H9 (cell line): ENCODE data around the gene CD151. TPM values are rescaled to one million over a fixed set of nuclear protein-coding genes. Genes with fewer than 3 reads are reported as not detected.

Source experiments
- DNase-seq: peaks from one replicate; pipeline ENCODE4 v3.0.0-alpha.2; 2017
- H2AFZ ChIP-seq: one replicate; pipeline ENCODE4 v1.6.1; 2013; ENCODE audit warnings: mild to moderate bottlenecking, low read length, control low read depth, moderate library complexity
- H2AK5ac ChIP-seq: 2 replicates; pipeline ENCODE4 v1.6.1; 2013; ENCODE audit warnings: low read length, control low read depth, mixed read lengths; ENCODE audit not compliant: insufficient read length
- H2BK120ac ChIP-seq: one replicate; pipeline ENCODE4 v1.6.1; 2013; ENCODE audit warnings: low read depth, mild to moderate bottlenecking, low read length, control low read depth, inconsistent platforms; ENCODE audit not compliant: poor library complexity, severe bottlenecking
- H2BK12ac ChIP-seq: 2 replicates; pipeline ENCODE4 v1.6.1; 2013; ENCODE audit warnings: low read length, control low read depth, mixed read lengths, low read depth; ENCODE audit not compliant: insufficient read length
- H2BK15ac ChIP-seq: 2 replicates; pipeline ENCODE4 v1.6.1; 2013; ENCODE audit warnings: low read depth, low read length, control low read depth
- H2BK20ac ChIP-seq: one replicate; pipeline ENCODE4 v1.6.1; 2013; ENCODE audit warnings: low read depth, mild to moderate bottlenecking, low read length, control low read depth, inconsistent platforms; ENCODE audit not compliant: poor library complexity, severe bottlenecking
- H2BK5ac ChIP-seq: 2 replicates; pipeline ENCODE4 v1.6.1; 2013; ENCODE audit warnings: low read length, control low read depth, mixed read lengths; ENCODE audit not compliant: insufficient read length
- H3K14ac ChIP-seq: 2 replicates; pipeline ENCODE4 v1.6.1; 2013; ENCODE audit warnings: low read length, control low read depth; ENCODE audit not compliant: insufficient read depth
- H3K18ac ChIP-seq: 2 replicates; pipeline ENCODE4 v1.6.1; 2013; ENCODE audit warnings: low read depth, mild to moderate bottlenecking, mixed read lengths, low read length, control low read depth; ENCODE audit not compliant: insufficient read length
- H3K23ac ChIP-seq: 2 replicates; pipeline ENCODE4 v1.6.1; 2013; ENCODE audit warnings: low read length, control low read depth, mixed read lengths, low read depth; ENCODE audit not compliant: insufficient read length
- H3K23me2 ChIP-seq: 2 replicates; pipeline ENCODE4 v1.6.1; 2013; ENCODE audit warnings: low read depth, mild to moderate bottlenecking, mixed read lengths, low read length, control low read depth; ENCODE audit not compliant: insufficient read length, poor library complexity, severe bottlenecking
- H3K27ac ChIP-seq: 2 replicates; pipeline ENCODE4 v1.5.1; 2013; ENCODE audit warnings: low read length, control low read depth, mixed read lengths, low read depth; ENCODE audit not compliant: insufficient read length
- H3K27me3 ChIP-seq: 2 replicates; pipeline ENCODE4 v1.6.1; 2013; ENCODE audit warnings: low read length, control low read depth, inconsistent platforms; ENCODE audit not compliant: insufficient read depth
- H3K4ac ChIP-seq: 2 replicates; pipeline ENCODE4 v1.6.1; 2013; ENCODE audit warnings: low read depth, mild to moderate bottlenecking, control low read depth, inconsistent platforms, low read length, moderate library complexity
- H3K4me1 ChIP-seq: 2 replicates; pipeline ENCODE4 v1.6.1; 2013; ENCODE audit warnings: low read length, control low read depth, inconsistent platforms; ENCODE audit not compliant: insufficient read depth
- H3K4me2 ChIP-seq: 2 replicates; pipeline ENCODE4 v1.6.1; 2013; ENCODE audit warnings: low read length, control low read depth, mixed read lengths; ENCODE audit not compliant: insufficient read length, insufficient read depth
- H3K56ac ChIP-seq: 2 replicates; pipeline ENCODE4 v1.6.1; 2013; ENCODE audit warnings: low read depth, mild to moderate bottlenecking, mixed read lengths, low read length, control low read depth; ENCODE audit not compliant: insufficient read length
- H3K79me1 ChIP-seq: 2 replicates; pipeline ENCODE4 v1.6.1; 2013; ENCODE audit warnings: low read depth, mild to moderate bottlenecking, moderate library complexity, low read length, control low read depth, inconsistent platforms; ENCODE audit not compliant: insufficient read depth, poor library complexity, severe bottlenecking
- H3K79me2 ChIP-seq: 2 replicates; pipeline ENCODE4 v1.6.1; 2013; ENCODE audit warnings: low read length, control low read depth, inconsistent platforms; ENCODE audit not compliant: insufficient read depth
- H3K9ac ChIP-seq: 2 replicates; pipeline ENCODE4 v1.6.1; 2013; ENCODE audit warnings: low read length, control low read depth, mixed read lengths; ENCODE audit not compliant: insufficient read length; ENCODE audit errors: extremely low read depth
- H3K9me3 ChIP-seq: one replicate; pipeline ENCODE4 v1.6.1; 2013; ENCODE audit warnings: low read depth, low read length, inconsistent platforms; ENCODE audit not compliant: control insufficient read depth
- H3T11ph ChIP-seq: one replicate; pipeline ENCODE4 v1.6.1; 2013; ENCODE audit warnings: mild to moderate bottlenecking, low read length, control low read depth, inconsistent platforms
- H4K20me1 ChIP-seq: one replicate; pipeline ENCODE4 v1.6.1; 2013; ENCODE audit not compliant: control insufficient read depth, insufficient read length, insufficient read depth
- H4K5ac ChIP-seq: 2 replicates; pipeline ENCODE4 v1.6.1; 2013; ENCODE audit warnings: low read depth, mild to moderate bottlenecking, mixed read lengths, low read length, control low read depth; ENCODE audit not compliant: insufficient read length
- H4K8ac ChIP-seq: replicated peaks from 2 replicates; pipeline ENCODE4 v1.6.1; 2013; ENCODE audit warnings: low read length, control low read depth, mixed read lengths, low read depth; ENCODE audit not compliant: insufficient read length
- H4K91ac ChIP-seq: 2 replicates; pipeline ENCODE4 v1.6.1; 2013; ENCODE audit warnings: low read depth, mild to moderate bottlenecking, moderate library complexity, mixed read lengths, low read length, control low read depth; ENCODE audit not compliant: insufficient read length
- H3K27ac Mint-ChIP-seq, 3 experiments: 2 replicates in 2 of 3; 3 replicates in 1 of 3; pipeline ENCODE4 v1.8.0; 2020 to 2021; ENCODE audit warnings: mixed read lengths in 3 of 3, mild to moderate bottlenecking in 1 of 3, moderate library complexity in 1 of 3
- H3K27me3 Mint-ChIP-seq: 2 replicates; pipeline ENCODE4 v1.8.0; 2021; ENCODE audit warnings: low read depth, mild to moderate bottlenecking, moderate library complexity, mixed read lengths
- H3K36me3 Mint-ChIP-seq, 3 experiments: 2 replicates in 2 of 3; 3 replicates in 1 of 3; pipeline ENCODE4 v1.8.0; 2020 to 2021; ENCODE audit warnings: low read depth in 3 of 3, mixed read lengths in 3 of 3; ENCODE audit not compliant: insufficient read depth in 1 of 3
- H3K4me1 Mint-ChIP-seq, 2 experiments: 2 replicates each; pipeline ENCODE4 v1.8.0; 2020; ENCODE audit warnings: mixed read lengths in 2 of 2
- H3K4me3 Mint-ChIP-seq, 2 experiments: 2 replicates in 1 of 2; 3 replicates in 1 of 2; pipeline ENCODE4 v1.8.0; 2020 to 2021; ENCODE audit warnings: mild to moderate bottlenecking in 2 of 2, mixed read lengths in 2 of 2, moderate library complexity in 1 of 2
- H3K9me3 Mint-ChIP-seq, 2 experiments: 2 replicates in 1 of 2; 3 replicates in 1 of 2; pipeline ENCODE4 v1.8.0; 2020; ENCODE audit warnings: mild to moderate bottlenecking in 2 of 2, mixed read lengths in 2 of 2, moderate library complexity in 1 of 2
- CTCF ChIP-seq: fragments of 200-600 bp; sonication (generic); conservative IDR thresholded peaks from 3 replicates; pipeline ENCODE4 v1.8.0; 2021; ENCODE audit warnings: antibody characterized with exemption, mild to moderate bottlenecking
- WGBS: extraction: QIAGEN DNeasy Blood & Tissue Kit; methylation state at CpG from one replicate; pipeline ENCODE4 v1.1.7; 2013; ENCODE audit warnings: missing lambda C conversion rate, low lambda C conversion rate, mixed read lengths; ENCODE audit not compliant: insufficient read length; ENCODE audit errors: extremely low coverage; 5-methylcytosine and 5-hydroxymethylcytosine counted together
- total RNA-seq: library from RNA; stranded (reverse); gene quantifications from 2 replicates; pipeline ENCODE4 v1.2.1, GENCODE V29; 2021

Gene CD151
- total RNA-seq, 1 experiment from 2014 or later, result 138 TPM

GRCh38 chr11:809287-810039 lies 23.3 kb upstream of the CD151 start, which contains the start of gene RPLP2:
Gene RPLP2, plus strand, starts transcription at chr11:809967. Its CDS starts 268 bp downstream, at chr11:810235.
- peak within 1 kb of the TSS; percentile 91 to 98 for H3K4me3 Mint-ChIP-seq
- no peak within 1 kb of the TSS for H3T11ph ChIP-seq
- H2BK15ac ChIP-seq, result no peak within 1 kb of the TSS
- H4K5ac ChIP-seq, result peak within 1 kb of the TSS; percentile 31
- peak within 1 kb of the TSS; percentile 99 for H3K14ac ChIP-seq
- H3K79me2 ChIP-seq, result peaks cover 10% of the 10 kb centered on the region; the same call in 1 of the 2 replicates
- no peak within 1 kb of the TSS for H3K4ac ChIP-seq
- H2AFZ ChIP-seq, result no peak within 1 kb of the TSS
- no CpG with 5 or more reads among the region's 81 CpGs for WGBS
- no peaks in the 10 kb centered on the region for H3K27me3 ChIP-seq
- no peaks in the 10 kb centered on the region for H4K20me1 ChIP-seq
- no peaks in the 10 kb centered on the region for H3K9me3 ChIP-seq
- peak within 1 kb of the TSS; percentile 92 for H3K4me2 ChIP-seq
- TF ChIP-seq CTCF, result no peak
- no peaks in the 10 kb centered on the region for H3K9me3 Mint-ChIP-seq
- H3K9ac ChIP-seq, result peak within 1 kb of the TSS; percentile 86
- no peak within 1 kb of the TSS for H2AK5ac ChIP-seq
- H3K18ac ChIP-seq, result peak within 1 kb of the TSS; percentile 98
- peak within 1 kb of the TSS; percentile 6 for H3K27ac ChIP-seq
- no peaks in the 10 kb centered on the region for H3K27me3 Mint-ChIP-seq
- no peak within 1 kb of the TSS for H2BK20ac ChIP-seq
- no peak within 1 kb of the TSS for H4K91ac ChIP-seq
- no peak within 1 kb of the TSS for H3K23ac ChIP-seq
- DNase-seq, result peak; percentile 96
- H3K4me1 Mint-ChIP-seq, result peaks cover 13 to 30% of the 10 kb centered on the region in 2 experiments
- H2BK12ac ChIP-seq, result peak within 1 kb of the TSS; percentile 70
- H4K8ac ChIP-seq, result no peak within 1 kb of the TSS
- peaks cover 29 to 38% (median 29%) of the 10 kb centered on the region in 3 experiments for H3K36me3 Mint-ChIP-seq
- H3K27ac Mint-ChIP-seq, result peak within 1 kb of the TSS; percentile 99 to 100 (median 99)
- H3K4me1 ChIP-seq, result no peaks in the 10 kb centered on the region
- H3K56ac ChIP-seq, result no peak within 1 kb of the TSS
- peak within 1 kb of the TSS; percentile 65 for H2BK120ac ChIP-seq
- H3K79me1 ChIP-seq, result peaks cover 9% of the 10 kb centered on the region
- peak within 1 kb of the TSS; percentile 61 for H2BK5ac ChIP-seq
- H3K23me2 ChIP-seq, result peaks cover 19% of the 10 kb centered on the region
